OCI-LY3 (cell line): ENCODE data around the gene MYO15A.

Experiments
- H2AFZ ChIP-seq: fragments of 200-600, 300-600 bp; shearing (Covaris generic); 2 replicates; pipeline ENCODE4 v1.6.0; 2014; ENCODE audit warnings: antibody characterized with exemption, low read depth, low read length
- H3K27ac ChIP-seq: fragments of 200-600, 300-600 bp; sonication (generic); 2 replicates; pipeline ENCODE4 v1.5.1; 2014; ENCODE audit warnings: mild to moderate bottlenecking, low read length, moderate library complexity, mixed read lengths
- H3K27me3 ChIP-seq: fragments of 200-600, 300-600 bp; sonication (generic); 2 replicates; pipeline ENCODE4 v1.6.1; 2014; ENCODE audit warnings: low read depth, low read length, mixed read lengths
- H3K36me3 ChIP-seq: fragments of 200-600, 300-600 bp; sonication (generic); replicated peaks from 2 replicates; pipeline ENCODE3; 2014; ENCODE audit warnings: low read depth, low read length, mixed read lengths
- H3K4me1 ChIP-seq: fragments of 300-600, 200-600 bp; sonication (generic); 2 replicates; pipeline ENCODE4 v1.6.1; 2014; ENCODE audit warnings: low read length, mixed read lengths
- H3K4me2 ChIP-seq: fragments of 200-600, 300-600 bp; sonication (generic); 2 replicates; pipeline ENCODE4 v1.6.1; 2014; ENCODE audit warnings: low read length, mixed read lengths
- H3K4me3 ChIP-seq: fragments of 300-600, 200-600 bp; sonication (generic); 2 replicates; pipeline ENCODE4 v1.5.1; 2014; ENCODE audit warnings: antibody characterized with exemption, mild to moderate bottlenecking, low read length, moderate library complexity
- H3K79me2 ChIP-seq: fragments of 300-600, 200-600 bp; shearing (Covaris generic); 2 replicates; pipeline ENCODE4 v1.6.1; 2014; ENCODE audit warnings: mild to moderate bottlenecking, low read length, mixed read lengths
- H3K9ac ChIP-seq: fragments of 300-600, 200-600 bp; shearing (Covaris generic); 2 replicates; pipeline ENCODE4 v1.6.0; 2014; ENCODE audit warnings: mild to moderate bottlenecking, low read length, moderate library complexity
- H3K9me3 ChIP-seq: fragments of 200-600, 300-600 bp; shearing (Covaris generic); 2 replicates; pipeline ENCODE4 v1.6.1; 2014; ENCODE audit warnings: low read length, mixed read lengths; ENCODE audit not compliant: insufficient read depth
- H4K20me1 ChIP-seq: fragments of 200-600, 300-600 bp; sonication (generic); 2 replicates; pipeline ENCODE4 v1.6.1; 2016; ENCODE audit warnings: low read length, mixed read lengths; ENCODE audit not compliant: insufficient read depth
- CTCF ChIP-seq: fragments of 200-600, 300-600 bp; sonication (generic); IDR thresholded peaks from 2 replicates; pipeline ENCODE4 v1.5.1; 2014; ENCODE audit warnings: antibody characterized with exemption, low read length, low read depth
- EZH2phosphoT487 ChIP-seq: fragments of 200-600 bp; shearing (Covaris generic); IDR thresholded peaks from 2 replicates; pipeline ENCODE4 v1.6.1; 2018; ENCODE audit warnings: antibody characterized with exemption, mixed run types, low read depth

Gene MYO15A

GRCh38 chr17:18156976-18157280, 48.4 kb downstream of the MYO15A start:
- Histone ChIP-seq H3K4me3 (no peak overlapping the region), H3K79me2 (no peaks in the 10 kb centered on the region)

GRCh38 chr17:18157354-18157985, 48.9 kb downstream of the MYO15A start:
- Histone ChIP-seq H2AFZ (no peak overlapping the region), H3K4me2 (peak overlapping the region; percentile 55)

More at GRCh38 chr17:18156976-18157280, 48.4 kb downstream of the MYO15A start:
- Histone ChIP-seq H3K4me2 (no peak overlapping the region), H3K4me1 (peaks cover 6% of the 10 kb centered on the region), H3K9me3 (no peaks in the 10 kb centered on the region), H4K20me1 (no peaks in the 10 kb centered on the region), H3K9ac (no peak overlapping the region), H3K36me3 (no peaks in the 10 kb centered on the region), H2AFZ (no peak overlapping the region), H3K27me3 (no peaks in the 10 kb centered on the region), H3K27ac (no peak overlapping the region)
- TF ChIP-seq EZH2phosphoT487: no peak
- TF ChIP-seq CTCF: no peak

GRCh38 chr17:18158022-18158600, 49.6 kb downstream of the MYO15A start:
- Histone ChIP-seq H3K79me2 (no peaks in the 10 kb centered on the region), H3K9me3 (no peaks in the 10 kb centered on the region), H3K9ac (no peak overlapping the region), H4K20me1 (no peaks in the 10 kb centered on the region), H3K4me1 (peaks cover 6% of the 10 kb centered on the region), H3K4me2 (peak overlapping the region; percentile 61), H3K4me3 (peak overlapping the region; percentile 75), H3K27me3 (no peaks in the 10 kb centered on the region), H3K27ac (no peak overlapping the region), H3K36me3 (no peaks in the 10 kb centered on the region), H2AFZ (no peak overlapping the region; the same call in 1 of the 2 replicates)
- TF ChIP-seq CTCF: no peak
- TF ChIP-seq EZH2phosphoT487: no peak

More at GRCh38 chr17:18157354-18157985, 48.9 kb downstream of the MYO15A start:
- no peaks in the 10 kb centered on the region for H3K9me3 ChIP-seq
- H3K9ac ChIP-seq: no peak overlapping the region
- TF ChIP-seq CTCF (no peak), EZH2phosphoT487 (no peak)
- no peaks in the 10 kb centered on the region for H3K27me3 ChIP-seq
- no peak overlapping the region for H3K27ac ChIP-seq
- H3K4me1 ChIP-seq: peaks cover 6% of the 10 kb centered on the region
- H3K36me3 ChIP-seq: no peaks in the 10 kb centered on the region
- H3K4me3 ChIP-seq: peak overlapping the region; percentile 75; the same call in 1 of the 2 replicates
- no peaks in the 10 kb centered on the region for H3K79me2 ChIP-seq
- H4K20me1 ChIP-seq: no peaks in the 10 kb centered on the region

- no peak overlapping the region for H3K27ac ChIP-seq
- no peaks in the 10 kb centered on the region for H3K9me3 ChIP-seq
- H3K27me3 ChIP-seq: no peaks in the 10 kb centered on the region
- no peaks in the 10 kb centered on the region for H3K36me3 ChIP-seq
- H3K9ac ChIP-seq: no peak overlapping the region
- no peaks in the 10 kb centered on the region for H3K79me2 ChIP-seq
- H3K4me2 ChIP-seq: no peak overlapping the region
- no peak overlapping the region for H2AFZ ChIP-seq
- H4K20me1 ChIP-seq: no peaks in the 10 kb centered on the region
- TF ChIP-seq CTCF (no peak), EZH2phosphoT487 (no peak)
- peaks cover 6% of the 10 kb centered on the region for H3K4me1 ChIP-seq
- H3K4me3 ChIP-seq: no peak overlapping the region
Observed at GRCh38 chr17:18159551-18160120, 51.1 kb downstream of the MYO15A start.
